ENCODE measurements around the gene MAP3K13.

- no peak for TF ChIP-seq CTCF (IDR thresholded peaks at IDR 0.05; ENCODE audit: poor library complexity)
- TF ChIP-seq EZH2 (IDR thresholded peaks at IDR 0.05; ENCODE audit: borderline replicate concordance) = no peak
Observed at GRCh38 chr3:185470323-185470722, 107.4 kb downstream of the MAP3K13 start.

All from hepatocyte (in vitro differentiated cells).